HG03571 (cell line): Measurements from ENCODE around the gene NRXN3.

Experiments used
- ATAC-seq: cut with Tn5 transposase; IDR thresholded peaks from one replicate; pipeline ENCODE4 v1.9.1; 2021; ENCODE audit not compliant: unreplicated experiment

NRXN3 gene

DNA sequence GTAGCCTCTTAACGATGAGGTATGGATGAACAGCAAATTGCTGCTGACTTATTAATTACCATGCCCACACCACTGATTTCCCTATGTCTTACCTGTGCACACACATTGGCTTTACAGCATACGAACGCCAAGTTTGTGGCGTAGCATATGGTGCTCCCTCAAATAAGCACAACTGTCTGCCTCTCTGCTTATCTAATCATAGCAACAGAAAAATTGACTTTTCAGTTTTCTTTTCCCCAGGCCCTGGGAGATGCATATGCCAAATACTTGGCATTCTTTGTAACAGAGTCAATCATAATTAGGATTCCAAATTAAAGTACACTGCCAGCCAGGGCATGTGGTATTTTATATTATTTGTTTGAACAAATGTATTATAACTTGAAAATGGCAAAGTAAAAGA, 1415.7 kb downstream of the NRXN3 start:
- no peak for ATAC-seq

DNA sequence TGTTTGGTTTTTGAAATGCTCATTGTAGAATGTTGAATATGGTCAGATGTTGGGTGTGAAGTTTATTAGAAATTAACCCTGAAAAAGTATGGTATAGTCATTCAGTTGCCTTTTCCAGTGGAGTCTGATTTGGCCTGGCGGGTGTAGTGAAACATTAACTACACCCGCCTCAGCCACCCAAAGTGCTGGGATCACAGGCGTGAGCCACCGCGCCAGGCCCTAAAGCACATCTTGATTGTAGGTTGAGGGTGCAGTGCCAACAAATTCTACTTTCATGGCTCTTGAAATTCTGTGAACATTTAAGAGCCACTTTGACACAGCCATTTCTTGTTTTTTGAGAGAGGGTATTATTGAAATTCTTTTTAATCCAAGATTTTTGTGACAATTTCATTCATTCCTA, 1416.2 kb downstream of the NRXN3 start:
- no peak for ATAC-seq

DNA sequence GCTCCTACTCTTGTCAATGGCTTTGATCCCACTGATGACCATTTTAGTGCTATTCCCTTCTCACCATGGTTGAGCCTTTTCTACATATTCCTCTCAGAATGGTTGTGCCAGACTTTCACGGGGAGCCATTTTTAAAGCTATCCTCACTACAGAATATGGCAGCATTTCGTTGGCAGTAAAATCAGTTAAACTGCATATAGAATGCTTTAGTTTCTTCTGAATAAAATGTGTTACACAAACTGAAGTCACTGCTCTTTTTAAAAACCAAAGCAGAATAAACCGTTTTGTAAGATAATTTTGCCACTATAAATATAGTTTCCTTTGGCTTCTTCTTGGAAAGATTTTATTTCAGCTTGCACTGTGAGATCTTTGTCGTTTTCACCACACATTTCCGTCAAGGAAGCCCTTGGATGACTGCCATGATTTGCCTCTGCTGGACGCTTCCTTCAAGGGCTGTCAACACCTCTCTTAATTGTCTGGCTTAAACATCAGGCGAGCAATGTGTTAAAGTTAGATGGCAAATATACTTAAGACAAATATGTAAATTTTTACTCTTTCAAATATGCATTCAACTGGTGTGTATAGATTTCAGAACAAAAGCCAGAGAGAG, 1416.9 kb downstream of the NRXN3 start:
- no peak for ATAC-seq

DNA sequence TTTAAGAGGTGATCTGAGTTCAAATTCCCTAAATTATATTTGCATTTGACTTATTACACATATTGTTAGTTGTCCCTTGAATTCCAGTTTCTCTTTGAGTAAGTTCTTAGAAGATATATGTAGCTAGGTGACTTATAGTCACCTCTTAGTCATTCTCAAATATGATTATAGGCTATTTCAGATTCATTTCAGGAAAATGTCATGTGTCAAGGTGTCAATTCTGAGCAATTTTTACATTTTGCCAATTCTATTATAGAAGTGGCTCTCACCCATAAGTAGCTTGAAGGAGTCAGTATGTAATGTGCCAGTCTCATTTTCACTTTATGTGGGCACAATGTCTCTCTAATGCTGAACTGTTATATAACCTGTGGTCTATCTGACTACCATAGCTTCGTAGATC, 1417.7 kb downstream of the NRXN3 start:
- no peak for ATAC-seq

DNA sequence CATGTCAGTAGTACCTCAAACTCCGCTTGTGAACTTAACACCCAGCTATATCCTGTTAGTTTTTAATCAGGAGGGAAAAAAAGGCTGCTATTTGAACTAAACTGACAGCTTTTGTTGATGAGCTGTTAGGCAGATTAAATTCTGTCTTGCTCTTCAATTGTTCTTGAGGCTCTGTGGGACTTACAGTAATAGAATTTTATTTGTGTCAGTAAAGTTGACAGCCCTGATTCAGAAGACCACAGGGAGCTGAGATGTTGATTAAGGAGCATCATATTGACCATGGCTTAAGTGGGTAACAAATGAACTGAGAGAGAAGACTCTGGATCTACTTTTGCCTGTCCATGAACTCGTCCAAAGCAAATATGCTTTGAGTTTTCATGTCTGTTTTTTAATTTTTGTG, 1418.2 kb downstream of the NRXN3 start:
- ATAC-seq, result no peak

DNA sequence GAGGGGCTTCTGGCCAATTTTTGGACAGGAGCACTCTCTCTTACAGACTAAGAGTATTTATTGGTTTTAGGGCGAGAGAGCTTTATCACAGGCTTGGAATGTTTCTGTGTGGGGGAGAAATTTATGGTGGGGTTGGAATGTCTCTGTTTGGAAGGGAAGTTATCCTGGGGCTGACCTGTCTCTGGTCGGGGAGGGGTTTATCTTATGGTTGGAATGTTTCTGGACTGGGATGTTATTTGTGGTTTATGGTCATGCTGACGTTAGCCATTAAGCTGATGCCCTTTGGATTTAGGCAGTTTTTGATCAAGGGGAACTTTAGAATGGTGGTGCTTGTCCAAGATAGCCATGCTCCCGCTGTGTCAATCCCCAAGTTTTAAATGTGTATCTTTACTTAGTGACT, 1426.4 kb downstream of the NRXN3 start:
- ATAC-seq, result no peak

GRCh38 chr14:79597566-79597965, 1427.4 kb downstream of the NRXN3 start:
- no peak for ATAC-seq

- ATAC-seq, result no peak
Measured at GRCh38 chr14:79598339-79598738, 1428.2 kb downstream of the NRXN3 start.

- no peak for ATAC-seq
Measured at GRCh38 chr14:79599239-79599638, 1429.1 kb downstream of the NRXN3 start.

DNA sequence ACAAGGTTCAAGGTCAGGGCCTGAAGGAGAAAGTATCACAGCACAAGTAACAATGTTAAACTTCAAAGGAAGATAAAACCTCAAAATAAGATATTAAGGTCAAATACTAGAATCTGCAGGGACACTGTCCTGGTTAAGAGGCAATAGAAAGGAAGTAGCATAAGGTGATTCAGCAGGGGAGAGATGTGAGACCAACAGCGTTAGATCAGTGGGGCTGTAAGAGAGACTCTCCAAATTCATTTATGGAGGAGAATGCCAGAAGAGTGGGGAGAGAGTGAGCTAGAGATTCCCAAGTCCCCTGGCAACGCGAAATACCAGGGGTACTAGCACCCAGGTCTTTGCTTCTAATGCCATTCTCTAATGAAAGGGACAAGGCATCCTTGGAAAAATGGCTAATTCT, 1430.2 kb downstream of the NRXN3 start:
- ATAC-seq, result no peak

- ATAC-seq, result no peak
Measured at GRCh38 chr14:79601579-79601978, 1431.4 kb downstream of the NRXN3 start.

- no peak for ATAC-seq
Measured at GRCh38 chr14:79602045-79602444, 1431.9 kb downstream of the NRXN3 start.

DNA sequence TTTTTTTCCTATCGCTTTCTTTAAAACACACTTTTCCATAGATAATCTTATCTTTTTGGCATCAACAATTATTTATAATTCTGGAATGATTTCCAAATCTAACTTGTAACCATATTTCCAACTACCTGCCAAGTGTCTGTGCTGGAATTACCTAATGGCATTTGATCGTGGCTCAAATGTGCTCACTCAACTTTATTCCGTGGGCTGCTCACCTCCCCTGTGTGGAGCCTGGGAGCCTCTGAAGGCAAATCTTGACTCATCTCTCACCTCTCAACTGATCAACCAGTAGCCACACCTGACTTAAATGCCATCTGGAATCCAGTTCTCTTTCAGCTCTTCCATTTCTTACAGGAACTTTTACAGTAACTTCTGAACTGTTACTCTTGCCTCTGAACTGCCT, 1432.6 kb downstream of the NRXN3 start:
- ATAC-seq, result no peak

DNA sequence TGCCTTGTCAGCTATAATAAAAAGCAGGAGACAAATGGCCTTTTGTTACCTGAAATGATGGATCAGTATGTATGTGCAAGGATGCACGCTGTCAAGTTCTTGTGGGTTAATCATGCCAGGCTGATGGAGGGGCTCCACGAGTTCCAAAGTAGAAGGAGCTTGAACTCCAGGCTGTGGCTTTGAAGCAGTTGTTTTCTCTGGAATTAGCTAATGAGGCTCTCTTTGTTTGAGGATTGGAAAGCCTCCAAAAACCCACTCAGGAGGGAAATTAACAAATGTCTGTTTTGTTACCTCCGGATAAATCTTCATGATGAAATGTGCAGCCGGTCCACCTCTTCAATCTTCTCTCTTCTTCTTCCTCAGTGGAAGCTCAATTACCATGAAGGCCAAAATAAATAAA, 1435.7 kb downstream of the NRXN3 start:
- no peak for ATAC-seq

DNA sequence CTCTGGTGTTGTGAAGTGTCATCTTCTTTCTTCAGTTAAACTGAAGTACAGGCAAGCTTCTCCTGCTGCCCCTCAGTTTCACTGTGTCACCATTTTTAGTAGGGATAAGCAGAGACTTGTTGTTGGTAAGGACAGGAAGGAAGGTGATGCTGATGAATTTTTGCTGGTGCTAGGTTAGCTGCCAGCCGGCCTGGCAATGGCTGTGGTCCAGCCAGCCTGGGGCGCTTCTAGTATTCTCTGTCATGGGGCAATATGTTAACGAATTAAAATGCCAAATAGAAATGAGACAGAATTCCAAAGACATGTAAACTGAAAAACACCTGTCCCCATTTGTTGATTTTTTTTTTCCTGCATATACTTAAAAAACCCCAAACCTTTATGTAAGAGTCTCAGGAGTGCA, 1438.3 kb downstream of the NRXN3 start:
- no peak for ATAC-seq

DNA sequence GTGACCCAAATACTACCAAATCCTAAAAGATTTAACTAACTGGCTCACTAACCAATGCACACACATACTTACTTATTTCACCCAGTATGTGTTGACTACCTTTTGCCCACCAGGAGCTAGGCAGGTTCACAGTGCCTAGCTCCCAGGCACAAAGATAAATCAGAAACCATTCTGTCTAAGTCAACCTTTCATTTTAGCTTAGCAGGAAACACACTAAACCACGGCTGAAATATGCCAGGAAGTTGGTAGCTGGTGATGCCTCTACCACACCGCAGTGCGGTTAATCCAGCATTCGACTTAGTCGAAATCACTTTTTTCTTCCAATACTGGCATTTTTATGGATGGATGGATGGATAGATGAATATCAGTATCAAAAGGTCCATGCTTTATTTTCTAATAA, 1443.5 kb downstream of the NRXN3 start:
- ATAC-seq, result no peak

GRCh38 chr14:79614448-79614847, 1444.3 kb downstream of the NRXN3 start:
- no peak for ATAC-seq

GRCh38 chr14:79627058-79627457, 1456.9 kb downstream of the NRXN3 start:
- no peak for ATAC-seq

- ATAC-seq, result no peak
Measured at GRCh38 chr14:79629411-79630287, 1459.5 kb downstream of the NRXN3 start.

DNA sequence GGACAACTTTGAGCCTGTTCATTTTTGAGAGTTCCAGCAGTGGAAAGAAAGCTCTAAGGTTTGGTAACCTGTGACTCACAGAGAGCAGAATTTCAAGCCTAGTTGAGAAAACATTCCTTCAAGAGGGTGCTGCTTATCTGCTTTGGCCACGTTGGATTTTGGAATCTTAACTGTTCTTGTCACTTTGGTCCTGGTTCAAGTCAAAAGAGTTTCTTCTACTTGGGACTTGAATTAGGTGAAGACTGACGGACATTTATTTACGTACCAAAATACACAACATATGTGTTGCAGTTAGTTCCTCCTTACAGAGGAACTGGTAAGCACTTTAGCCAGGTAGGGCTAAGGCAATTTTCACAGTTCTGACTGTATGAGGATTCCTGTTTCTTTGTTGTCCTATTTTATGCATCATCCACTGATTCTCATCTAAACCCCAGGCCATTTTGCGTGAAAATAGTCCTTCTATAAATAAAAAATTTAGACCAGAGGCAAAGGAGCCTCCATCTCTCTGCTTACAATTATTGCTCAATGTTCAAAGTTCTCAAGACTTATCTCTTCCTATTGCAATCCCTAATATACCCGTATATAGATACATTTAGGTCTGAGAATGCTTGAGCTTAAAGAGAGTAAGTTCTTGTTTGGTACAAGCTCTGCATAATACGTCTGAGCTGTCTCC, 1460.3 kb downstream of the NRXN3 start:
- no peak for ATAC-seq

DNA sequence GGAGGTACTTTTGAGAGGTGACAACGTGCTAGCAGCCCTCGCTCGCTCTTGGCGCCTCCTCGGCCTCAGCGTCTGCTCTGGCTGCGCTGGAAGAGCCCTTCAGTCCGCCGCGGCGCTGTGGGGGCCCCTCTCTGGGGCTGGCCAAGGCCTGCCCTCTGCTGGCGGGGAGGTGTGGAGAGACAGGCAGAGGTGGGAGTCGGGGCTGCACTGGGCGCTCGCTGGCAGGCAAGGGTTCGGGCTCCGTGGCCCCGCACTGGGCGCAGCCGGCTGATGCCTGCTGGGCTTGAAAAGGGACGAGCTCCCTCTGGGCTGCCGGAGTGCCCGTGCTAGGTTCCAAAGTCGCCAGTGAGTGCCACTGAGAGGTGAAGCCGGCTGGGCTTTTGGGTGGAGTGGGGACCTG, 1461.1 kb downstream of the NRXN3 start:
- ATAC-seq, result no peak

- ATAC-seq, result no peak
Measured at GRCh38 chr14:79638672-79639266, 1468.6 kb downstream of the NRXN3 start.
